H1 (cell line): ENCODE results near the gene UGT2B7. TPM values are rescaled to one million over a fixed set of nuclear protein-coding genes. Genes with fewer than 3 reads are reported as not detected.

Experiments used
- CTCF ChIA-PET: fragments of 300-600 bp; sonication (Branson Sonifier 250); formaldehyde crosslinking; loops from one replicate; lab custom pipeline; 2021; ENCODE audit not compliant: partially characterized antibody; lab: Charles Lee
- POLR2A ChIA-PET: fragments of 300-600 bp; sonication (Branson Sonifier 250); formaldehyde crosslinking; loops from one replicate; lab custom pipeline; 2021; ENCODE audit warnings: inconsistent platforms; ENCODE audit not compliant: partially characterized antibody; lab: Charles Lee
- DNase-seq, 2 experiments: peaks; one replicate each; pipeline versions ENCODE4 v3.0.0 to v3.0.0-alpha.2; 2010 to 2022; ENCODE audit warnings: low spot score in 2 of 2, low read depth in 1 of 2, mixed read lengths in 1 of 2
- FAIRE-seq: peaks from 2 replicates; lab custom pipeline; 2011; peaks lifted over from hg19 to GRCh38; lab: Jason Lieb, UNC
- H2AFZ ChIP-seq: 2 replicates; pipeline ENCODE4 v1.8.1; 2012; ENCODE audit warnings: low read length, inconsistent platforms
- H2AK5ac ChIP-seq: 2 replicates; pipeline ENCODE4 v1.6.1; 2013; ENCODE audit warnings: low read depth, low read length
- H2BK120ac ChIP-seq: replicated peaks from 2 replicates; pipeline ENCODE3; 2013; ENCODE audit warnings: low read depth, low read length, inconsistent platforms
- H2BK12ac ChIP-seq: 2 replicates; pipeline ENCODE4 v1.6.1; 2013; ENCODE audit warnings: low read depth, low read length
- H2BK15ac ChIP-seq: 2 replicates; pipeline ENCODE4 v1.6.1; 2013; ENCODE audit warnings: low read length
- H2BK20ac ChIP-seq: 2 replicates; pipeline ENCODE4 v1.6.1; 2013; ENCODE audit warnings: low read length
- H2BK5ac ChIP-seq: 2 replicates; pipeline ENCODE4 v1.6.1; 2013; ENCODE audit warnings: low read depth, low read length
- H3K14ac ChIP-seq: 2 replicates; pipeline ENCODE4 v1.6.1; 2013; ENCODE audit warnings: inconsistent platforms; ENCODE audit not compliant: insufficient read length
- H3K18ac ChIP-seq: 2 replicates; pipeline ENCODE4 v1.6.1; 2013; ENCODE audit warnings: low read length; ENCODE audit errors: extremely low read depth
- H3K23ac ChIP-seq: 2 replicates; pipeline ENCODE4 v1.6.1; 2013; ENCODE audit warnings: inconsistent platforms; ENCODE audit not compliant: insufficient read length
- H3K23me2 ChIP-seq: 2 replicates; pipeline ENCODE4 v1.6.1; 2013; ENCODE audit warnings: low read depth, low read length
- H3K27ac ChIP-seq: 2 replicates; pipeline ENCODE4 v1.6.1; 2011; ENCODE audit warnings: low read depth, low read length, inconsistent platforms
- H3K27me3 ChIP-seq, 4 experiments: replicated peaks in 1 of 4; 1 replicate in 1 of 4; 2 replicates in 3 of 4; pipeline versions ENCODE4 v1.6.1 to v1.8.1; 2011 to 2013; ENCODE audit warnings: low read length in 3 of 4, mild to moderate bottlenecking in 3 of 4, inconsistent platforms in 2 of 4, mixed read lengths in 2 of 4, moderate library complexity in 1 of 4; ENCODE audit not compliant: control insufficient read depth in 3 of 4, insufficient read depth in 3 of 4; ENCODE audit errors: extremely low read depth in 1 of 4
- H3K36me3 ChIP-seq, 4 experiments: 2 replicates each; pipeline versions ENCODE4 v1.6.1 to v1.8.1; 2011 to 2013; ENCODE audit warnings: mild to moderate bottlenecking in 4 of 4, low read length in 3 of 4, moderate library complexity in 2 of 4, control low read depth in 1 of 4, inconsistent platforms in 1 of 4; ENCODE audit not compliant: insufficient read depth in 4 of 4, control insufficient read depth in 2 of 4
- H3K4ac ChIP-seq: replicated peaks from 2 replicates; pipeline ENCODE3; 2013; ENCODE audit warnings: low read length, low read depth, mixed read lengths, inconsistent platforms; ENCODE audit not compliant: insufficient read length
- H3K4me1 ChIP-seq, 4 experiments: replicated peaks in 1 of 4; 1 replicate in 1 of 4; 2 replicates in 3 of 4; pipeline versions ENCODE4 v1.6.1 to v1.8.1; 2011 to 2013; ENCODE audit warnings: low read length in 3 of 4, inconsistent platforms in 2 of 4, mixed read lengths in 1 of 4; ENCODE audit not compliant: insufficient read depth in 4 of 4, control insufficient read depth in 3 of 4
- H3K4me2 ChIP-seq, 2 experiments: 2 replicates each; pipeline versions ENCODE4 v1.6.1 to v1.8.1; 2011 to 2013; ENCODE audit warnings: low read depth in 2 of 2, low read length in 2 of 2, control low read depth in 1 of 2, inconsistent platforms in 1 of 2, mild to moderate bottlenecking in 1 of 2; ENCODE audit not compliant: insufficient read depth in 1 of 2
- H3K4me3 ChIP-seq, 4 experiments: fragments of 200-600, 300-600 bp in 1 of 4; sonication (generic), shearing (Covaris generic), sonication (Bioruptor Twin) in 1 of 4; 2 replicates each; pipeline versions ENCODE4 v1.5.1 to v1.8.1; 2011 to 2016; ENCODE audit warnings: low read length in 4 of 4, low read depth in 3 of 4, control low read depth in 2 of 4, inconsistent platforms in 2 of 4, mild to moderate bottlenecking in 2 of 4, mixed read lengths in 1 of 4, moderate library complexity in 1 of 4; ENCODE audit not compliant: insufficient read depth in 2 of 4; ENCODE audit errors: extremely low read depth in 1 of 4
- H3K56ac ChIP-seq: replicated peaks from 2 replicates; pipeline ENCODE3; 2013; ENCODE audit warnings: low read depth, mild to moderate bottlenecking, mixed read lengths, low read length, inconsistent platforms; ENCODE audit not compliant: insufficient read length
- H3K79me1 ChIP-seq: 2 replicates; pipeline ENCODE4 v1.6.1; 2013; ENCODE audit warnings: low read depth, low read length, control low read depth
- H3K79me2 ChIP-seq, 2 experiments: 2 replicates each; pipeline versions ENCODE4 v1.6.1 to v1.8.1; 2012 to 2013; ENCODE audit warnings: low read length in 2 of 2, mild to moderate bottlenecking in 2 of 2, inconsistent platforms in 1 of 2; ENCODE audit not compliant: insufficient read depth in 2 of 2, control insufficient read depth in 1 of 2
- H3K9ac ChIP-seq, 4 experiments: replicated peaks in 1 of 4; 1 replicate in 1 of 4; 2 replicates in 3 of 4; pipeline versions ENCODE4 v1.6.1 to v1.8.1; 2011 to 2013; ENCODE audit warnings: low read depth in 3 of 4, low read length in 3 of 4, control low read depth in 2 of 4, mild to moderate bottlenecking in 2 of 4, moderate library complexity in 2 of 4, inconsistent platforms in 1 of 4; ENCODE audit errors: extremely low read depth in 1 of 4
- H3K9me3 ChIP-seq, 2 experiments: 2 replicates each; pipeline versions ENCODE4 v1.6.1 to v1.8.1; 2012 to 2013; ENCODE audit warnings: mild to moderate bottlenecking in 2 of 2, moderate library complexity in 2 of 2, control low read depth in 1 of 2, inconsistent platforms in 1 of 2, low read depth in 1 of 2, low read length in 1 of 2, mixed read lengths in 1 of 2; ENCODE audit not compliant: insufficient read depth in 2 of 2
- H4K20me1 ChIP-seq, 2 experiments: replicated peaks in 1 of 2; 2 replicates each; pipeline versions ENCODE3 to v1.8.1; 2011 to 2013; ENCODE audit warnings: inconsistent platforms in 2 of 2, low read length in 2 of 2, mild to moderate bottlenecking in 1 of 2; ENCODE audit not compliant: insufficient read depth in 2 of 2, control insufficient read depth in 1 of 2
- H4K5ac ChIP-seq: 2 replicates; pipeline ENCODE4 v1.6.1; 2013; ENCODE audit warnings: low read length, low read depth, mixed read lengths, inconsistent platforms; ENCODE audit not compliant: insufficient read length
- H4K8ac ChIP-seq: 2 replicates; pipeline ENCODE4 v1.8.0; 2013; ENCODE audit warnings: mild to moderate bottlenecking, moderate library complexity, low read length, inconsistent platforms; ENCODE audit not compliant: insufficient read depth; ENCODE audit errors: extremely low read depth
- H4K91ac ChIP-seq: replicated peaks from 2 replicates; pipeline ENCODE3; 2013; ENCODE audit warnings: low read length, mixed read lengths, inconsistent platforms; ENCODE audit not compliant: insufficient read length
- BRCA1 ChIP-seq: IDR thresholded peaks from 2 replicates; pipeline ENCODE4 v1.6.1; 2012; ENCODE audit warnings: low read depth, low read length, improper control_type of control experiment
- CHD1 ChIP-seq: IDR thresholded peaks from 2 replicates; pipeline ENCODE4 v1.6.1; 2012; ENCODE audit warnings: low read depth, low read length, improper control_type of control experiment
- CHD2 ChIP-seq: IDR thresholded peaks from 2 replicates; pipeline ENCODE4 v1.6.1; 2012; ENCODE audit warnings: low read length, improper control_type of control experiment
- KDM4A ChIP-seq: IDR thresholded peaks from one replicate; pipeline ENCODE4 v1.7.1; 2012; ENCODE audit warnings: low read depth, mild to moderate bottlenecking, moderate library complexity, low read length, inconsistent platforms; ENCODE audit not compliant: severe bottlenecking
- NRF1 ChIP-seq: IDR thresholded peaks from 2 replicates; pipeline ENCODE4 v1.6.1; 2011; ENCODE audit warnings: mild to moderate bottlenecking, low read depth, low read length, improper control_type of control experiment
- SAP30 ChIP-seq: fragments of 300-600 bp; sonication (generic); IDR thresholded peaks from 2 replicates; pipeline ENCODE4 v1.7.1; 2012; ENCODE audit warnings: low read length, moderate library complexity, mild to moderate bottlenecking, inconsistent platforms; ENCODE audit not compliant: insufficient read depth, insufficient replicate concordance
- SIRT6 ChIP-seq: IDR thresholded peaks from one replicate; pipeline ENCODE4 v1.7.1; 2012; ENCODE audit warnings: low read length, inconsistent platforms
- TAF1 ChIP-seq: IDR thresholded peaks from 2 replicates; pipeline ENCODE4 v1.6.1; 2011; ENCODE audit warnings: mild to moderate bottlenecking, low read depth, low read length
- TAF7 ChIP-seq: optimal IDR thresholded peaks from 2 replicates; pipeline ENCODE3; 2011; ENCODE audit warnings: low read depth, mild to moderate bottlenecking, inconsistent platforms, low read length, moderate library complexity, borderline replicate concordance
- TCF12 ChIP-seq: IDR thresholded peaks from 2 replicates; pipeline ENCODE4 v1.6.1; 2011; ENCODE audit warnings: low read depth, mild to moderate bottlenecking, low read length
- TEAD4 ChIP-seq: IDR thresholded peaks from 2 replicates; pipeline ENCODE4 v1.6.1; 2012; ENCODE audit warnings: low read depth, low read length, inconsistent platforms, mixed read lengths
- whole genome bisulfite sequencing, 2 experiments: shearing (Covaris generic) in 1 of 2; methylation state at CpG; one replicate each; pipeline versions ENCODE4 v1.1.6 to v1.1.7; 2013 to 2015; ENCODE audit warnings: low lambda C conversion rate in 2 of 2, mixed read lengths in 2 of 2, inconsistent platforms in 1 of 2, low coverage in 1 of 2, missing lambda C conversion rate in 1 of 2; ENCODE audit not compliant: insufficient replicate concordance in 2 of 2, insufficient coverage in 1 of 2, insufficient read length in 1 of 2; ENCODE audit errors: extremely low coverage in 1 of 2, missing lambda C conversion rate in 1 of 2; 5-methylcytosine and 5-hydroxymethylcytosine counted together
- polyA plus RNA-seq, 7 experiments: library from polyadenylated mRNA; depleted of rRNA in 3 of 7; stranded (reverse) in 5 of 7; unstranded in 2 of 7; fragments of >200 nt in 5 of 7; fragments of 200-250 nt in 2 of 7; gene quantifications; 1 replicate in 5 of 7; 2 replicates in 1 of 7; 4 replicates in 1 of 7; pipeline versions ENCODE4 v1.2.1 to v1.2.3, GENCODE V29; 2011 to 2013; ENCODE audit warnings: missing spikeins in 2 of 7, mixed read lengths in 2 of 7
- total RNA-seq: library from RNA; stranded (reverse); fragmentation: NEBNext Ultra II Directional; extraction: Animal tissue kit (Norgen Biotek cat#: 25700); gene quantifications from 2 replicates; pipeline ENCODE4 v1.2.1, GENCODE V29; 2021

Gene UGT2B7
- total and polyA plus RNA-seq, 2 of the 8 experiments (the other 6 are each of a cell fraction or from before 2014, with no cell fraction given): not detected

GRCh38 chr4:69096810-69097209 is 536 bp downstream of the UGT2B7 start:
- ChIA-PET POLR2A (interaction anchor here (0.9 kb wide), 1 partner anchor 17 kb away, joined by 3 read pairs; no protein-coding TSS in a partner anchor), CTCF (no interaction called here)
- H3K23ac ChIP-seq: no peak overlapping the region
- H3K36me3 ChIP-seq: no peaks in the 10 kb centered on the region
- no peak overlapping the region for H2BK5ac ChIP-seq
- H3K9me3 ChIP-seq: no peaks in the 10 kb centered on the region
- no peak overlapping the region for H4K5ac ChIP-seq
- no peak overlapping the region for H2BK15ac ChIP-seq
- no peak for DNase-seq
- H3K4me2 ChIP-seq: no peak overlapping the region
- WGBS, 2 experiments: 83% methylated on average over 3 of the region's 3 CpGs; no CpG with 5 or more reads in 1 of the 2 experiments
- H3K18ac ChIP-seq: no peak overlapping the region
- no peak overlapping the region for H2AFZ ChIP-seq
- H2BK120ac ChIP-seq: no peak overlapping the region
- no peaks in the 10 kb centered on the region for H3K79me2 ChIP-seq
- H3K14ac ChIP-seq: no peak overlapping the region
- no peaks in the 10 kb centered on the region for H3K4me1 ChIP-seq
- H3K79me1 ChIP-seq: no peaks in the 10 kb centered on the region
- H2AK5ac ChIP-seq: no peak overlapping the region
- no peak overlapping the region for H4K8ac ChIP-seq
- H3K23me2 ChIP-seq: no peaks in the 10 kb centered on the region
- H3K27ac ChIP-seq: no peak overlapping the region
- FAIRE-seq: no peak
- H3K56ac ChIP-seq: no peak overlapping the region
- no peaks in the 10 kb centered on the region for H4K20me1 ChIP-seq
- H3K4ac ChIP-seq: no peak overlapping the region
- no peak overlapping the region for H3K4me3 ChIP-seq
- H2BK12ac ChIP-seq: no peak overlapping the region
- no peak overlapping the region for H2BK20ac ChIP-seq
- no peaks in the 10 kb centered on the region for H3K27me3 ChIP-seq
- no peak overlapping the region for H3K9ac ChIP-seq
- no peak overlapping the region for H4K91ac ChIP-seq
- TF ChIP-seq TEAD4: no peak
- TF ChIP-seq CHD1: no peak
- no peak for TF ChIP-seq TCF12
- no peak for TF ChIP-seq BRCA1
- no peak for TF ChIP-seq NRF1
- no peak for TF ChIP-seq SIRT6
- TF ChIP-seq TAF1: no peak
- no peak for TF ChIP-seq CHD2
- no peak for TF ChIP-seq TAF7
- TF ChIP-seq KDM4A: no peak
- no peak for TF ChIP-seq SAP30
